ENCODE results near the gene SIT1. TPM values are rescaled to one million over a fixed set of nuclear protein-coding genes. Genes with fewer than 3 reads are reported as not detected.

SIT1 gene
- total and polyA plus RNA-seq, 4 donors: 0.87 to 3.8 (median 1.4) TPM

DNA sequence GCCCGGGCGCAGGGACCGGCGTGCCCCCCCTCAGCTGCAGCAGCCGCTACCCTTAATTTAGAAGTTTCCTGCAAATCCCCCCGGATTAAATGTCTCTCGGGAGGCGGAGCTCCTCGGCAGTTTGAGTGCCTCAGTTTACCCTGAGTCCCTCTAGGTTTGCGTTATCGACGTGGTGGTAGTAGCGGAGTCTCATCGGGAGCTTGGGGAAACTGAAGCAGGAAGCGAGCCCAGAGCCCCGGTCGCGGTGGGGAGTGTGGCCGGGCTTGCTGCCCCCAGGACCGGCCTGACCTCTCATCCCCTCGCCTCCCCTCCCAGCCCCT is 39.5 kb upstream of the SIT1 start:
- H3K9me3 ChIP-seq (ENCODE audit: control insufficient read depth in 4 of 4, insufficient read depth in 3 of 4, low read length in 3 of 4): no peaks in the 10 kb centered on the region
- ATAC-seq (ENCODE audit: insufficient read depth, low FRiP score) (no peak), DNase-seq (no peak)
- peak overlapping the region; percentile 66 for H3K4me3 ChIP-seq
- peak overlapping the region; percentile 46 to 71 for H3K9ac ChIP-seq (ENCODE audit: insufficient read depth in 1 of 2, low read length in 2 of 2)
- 2% methylated on average over 20 to 21 of the region's 21 CpGs for WGBS, 2 donors
- H3K4me1 ChIP-seq (ENCODE audit: control insufficient read depth in 5 of 5, insufficient read depth in 5 of 5, low read length in 5 of 5): peaks cover 6 to 25% (median 11%) of the 10 kb centered on the region in 5 donors
- no peaks in the 10 kb centered on the region for H3K27me3 ChIP-seq (ENCODE audit: control insufficient read depth in 3 of 3, insufficient read depth in 3 of 3, low read length in 2 of 3)
- peaks cover 0 to 5% (median 3%) of the 10 kb centered on the region in 4 donors for H3K36me3 ChIP-seq (ENCODE audit: control insufficient read depth in 4 of 4, insufficient read depth in 4 of 4, low read length in 4 of 4)
- H3K27ac ChIP-seq (ENCODE audit: low read depth in 1 of 2, low read length in 1 of 2): peak overlapping the region; percentile 81 to 91
- TF ChIP-seq, protein P1, sequence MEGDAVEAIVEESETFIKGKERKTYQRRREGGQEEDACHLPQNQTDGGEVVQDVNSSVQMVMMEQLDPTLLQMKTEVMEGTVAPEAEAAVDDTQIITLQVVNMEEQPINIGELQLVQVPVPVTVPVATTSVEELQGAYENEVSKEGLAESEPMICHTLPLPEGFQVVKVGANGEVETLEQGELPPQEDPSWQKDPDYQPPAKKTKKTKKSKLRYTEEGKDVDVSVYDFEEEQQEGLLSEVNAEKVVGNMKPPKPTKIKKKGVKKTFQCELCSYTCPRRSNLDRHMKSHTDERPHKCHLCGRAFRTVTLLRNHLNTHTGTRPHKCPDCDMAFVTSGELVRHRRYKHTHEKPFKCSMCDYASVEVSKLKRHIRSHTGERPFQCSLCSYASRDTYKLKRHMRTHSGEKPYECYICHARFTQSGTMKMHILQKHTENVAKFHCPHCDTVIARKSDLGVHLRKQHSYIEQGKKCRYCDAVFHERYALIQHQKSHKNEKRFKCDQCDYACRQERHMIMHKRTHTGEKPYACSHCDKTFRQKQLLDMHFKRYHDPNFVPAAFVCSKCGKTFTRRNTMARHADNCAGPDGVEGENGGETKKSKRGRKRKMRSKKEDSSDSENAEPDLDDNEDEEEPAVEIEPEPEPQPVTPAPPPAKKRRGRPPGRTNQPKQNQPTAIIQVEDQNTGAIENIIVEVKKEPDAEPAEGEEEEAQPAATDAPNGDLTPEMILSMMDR (IDR thresholded peaks at IDR 0.05; ENCODE audit: control extremely low read depth, extremely low read depth): no peak

DNA sequence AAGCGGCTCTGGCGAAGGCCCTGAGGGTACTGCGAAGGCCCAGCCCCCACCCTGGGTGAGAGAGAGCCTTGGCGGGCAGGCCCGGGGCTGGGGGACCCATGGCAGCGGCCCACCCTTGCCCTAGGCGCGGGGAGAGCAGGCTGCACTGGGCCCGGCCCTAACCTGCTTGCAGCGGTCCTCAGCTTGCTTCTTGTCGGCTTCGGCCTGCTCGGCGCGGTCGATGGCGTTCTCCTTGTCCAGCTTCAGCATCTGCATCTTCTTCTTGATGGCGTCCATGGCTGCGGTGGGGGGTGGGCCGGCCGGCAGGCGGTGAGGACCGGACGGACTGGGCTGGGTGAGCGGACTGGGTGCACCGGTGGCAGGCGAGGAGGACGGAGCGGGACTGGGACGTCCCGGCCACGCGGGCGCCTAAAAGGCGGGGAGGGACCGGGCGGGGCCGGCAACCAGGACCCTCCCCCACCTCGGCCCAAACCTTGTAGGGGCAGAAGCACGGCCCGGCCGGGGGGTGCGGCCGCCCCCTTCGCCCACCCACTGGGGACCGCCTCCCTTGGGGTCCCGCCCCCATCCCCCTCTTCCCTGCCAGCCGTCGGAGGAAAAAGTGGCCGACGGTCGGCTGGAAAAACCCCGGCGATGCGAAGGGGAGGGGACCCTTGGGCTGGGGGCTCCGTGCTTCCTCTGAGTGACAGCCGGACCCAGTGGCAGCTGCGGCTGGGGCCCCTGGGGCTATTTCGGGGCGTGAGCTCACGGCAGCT is 39.0 kb upstream of the SIT1 start, which contains the start of gene TPM2:
TSS of gene TPM2 (minus strand) at position 384 of the 752 bp plus-strand sequence. CDS start at position 276, 108 bp downstream.
- H3K27me3 ChIP-seq (ENCODE audit: control insufficient read depth in 3 of 3, insufficient read depth in 3 of 3, low read length in 2 of 3): no peaks in the 10 kb centered on the region
- peak within 1 kb of the TSS; percentile 66 for H3K4me3 ChIP-seq
- no peak for ATAC-seq (ENCODE audit: insufficient read depth, low FRiP score)
- H3K9ac ChIP-seq (ENCODE audit: insufficient read depth in 1 of 2, low read length in 2 of 2): peak within 1 kb of the TSS; percentile 46 to 71
- H3K27ac ChIP-seq (ENCODE audit: low read depth in 1 of 2, low read length in 1 of 2): peak within 1 kb of the TSS; percentile 81 to 91
- H3K9me3 ChIP-seq (ENCODE audit: control insufficient read depth in 4 of 4, insufficient read depth in 3 of 4, low read length in 3 of 4): no peaks in the 10 kb centered on the region
- WGBS, 2 donors: 31 to 32% methylated on average over 58 to 61 of the region's 61 CpGs
- peaks cover under 1 to 10% (median 8%) of the 10 kb centered on the region in 4 donors for H3K36me3 ChIP-seq (ENCODE audit: control insufficient read depth in 4 of 4, insufficient read depth in 4 of 4, low read length in 4 of 4)
- peaks cover 6 to 25% (median 11%) of the 10 kb centered on the region in 5 donors for H3K4me1 ChIP-seq (ENCODE audit: control insufficient read depth in 5 of 5, insufficient read depth in 5 of 5, low read length in 5 of 5)
- peak; percentile 86 to 93 (median 91) for DNase-seq
- TF ChIP-seq, protein P1 (IDR thresholded peaks at IDR 0.05; ENCODE audit: control extremely low read depth, extremely low read depth): no peak

- peak overlapping the region; percentile 72 to 91 for H3K27ac ChIP-seq (ENCODE audit: low read depth in 1 of 2, low read length in 1 of 2)
- no peaks in the 10 kb centered on the region for H3K9me3 ChIP-seq (ENCODE audit: control insufficient read depth in 4 of 4, insufficient read depth in 3 of 4, low read length in 3 of 4)
- 77 to 79% methylated on average over 12 of the region's 12 CpGs for WGBS, 2 donors
- peak overlapping the region; percentile 46 to 57 for H3K9ac ChIP-seq (ENCODE audit: insufficient read depth in 1 of 2, low read length in 2 of 2)
- no peak for DNase-seq
- peak overlapping the region; percentile 47 for H3K4me3 ChIP-seq
- ATAC-seq (ENCODE audit: insufficient read depth, low FRiP score): no peak
- TF ChIP-seq, protein P1 (IDR thresholded peaks at IDR 0.05; ENCODE audit: control extremely low read depth, extremely low read depth): no peak
- peaks cover 6 to 28% (median 11%) of the 10 kb centered on the region in 5 donors for H3K4me1 ChIP-seq (ENCODE audit: control insufficient read depth in 5 of 5, insufficient read depth in 5 of 5, low read length in 5 of 5)
- H3K27me3 ChIP-seq (ENCODE audit: control insufficient read depth in 3 of 3, insufficient read depth in 3 of 3, low read length in 2 of 3): no peaks in the 10 kb centered on the region
- H3K36me3 ChIP-seq (ENCODE audit: control insufficient read depth in 4 of 4, insufficient read depth in 4 of 4, low read length in 4 of 4): peaks cover 3 to 17% (median 11%) of the 10 kb centered on the region in 4 donors
Measured at GRCh38 chr9:35688558-35689541, 38.1 kb upstream of the SIT1 start.

Data from lung (tissue), 12 donors.